HG03432 (cell line): ENCODE measurements around the gene TRAF5.
"Not testable (repeated sequence)": the region's sequence is repeated elsewhere in the genome, so short reads cannot be mapped to it uniquely, and the experiment has no call there.

Experiments
- ATAC-seq: cut with Tn5 transposase; IDR thresholded peaks from one replicate; pipeline ENCODE4 v1.9.1; 2021; ENCODE audit warnings: mild to moderate bottlenecking, moderate library complexity; ENCODE audit not compliant: unreplicated experiment

TRAF5 gene

DNA sequence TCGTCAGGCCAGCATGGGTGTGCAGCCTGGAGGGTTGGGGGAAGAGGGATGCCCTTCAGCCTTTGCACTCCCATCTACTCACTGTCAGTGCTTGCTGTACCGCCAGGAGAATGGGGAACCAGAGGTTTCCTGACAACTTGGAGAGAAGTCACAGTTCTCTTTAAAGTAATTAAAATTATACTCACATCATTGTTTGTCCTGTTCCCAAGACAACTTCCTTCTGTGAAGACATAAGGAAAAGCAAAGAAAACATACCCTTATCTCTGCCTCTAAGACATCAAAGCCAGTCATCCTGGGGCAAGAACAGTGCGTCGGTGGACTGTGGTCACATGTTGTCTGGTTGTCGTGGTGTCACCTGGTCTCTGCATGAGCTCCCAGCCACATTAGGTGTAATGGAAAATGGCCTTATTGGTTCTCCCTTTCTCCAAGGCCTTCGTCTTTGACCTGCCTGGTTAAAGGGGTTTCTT lies 17.6 kb downstream of the TRAF5 start:
- ATAC-seq, result no peak

DNA sequence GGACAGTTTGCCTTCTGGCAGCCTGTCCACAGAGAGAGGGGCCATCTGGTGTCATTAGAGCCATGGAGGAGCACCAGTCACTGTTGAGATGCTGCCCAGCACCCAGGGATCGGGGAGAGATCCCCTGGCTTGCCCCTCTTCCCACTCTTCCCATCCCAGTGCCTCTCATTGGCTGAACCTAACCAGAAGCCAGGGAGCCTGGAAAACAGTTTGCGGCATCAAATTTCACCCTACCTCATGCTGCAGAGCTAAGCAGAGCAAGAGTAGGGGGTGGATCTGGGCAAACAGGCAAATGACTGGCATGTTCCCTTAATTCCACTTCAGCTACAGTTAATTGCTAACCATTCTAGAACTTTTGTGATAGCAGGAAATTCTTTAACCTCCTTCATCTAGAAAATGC lies 19.1 kb downstream of the TRAF5 start:
- ATAC-seq, result no peak

DNA sequence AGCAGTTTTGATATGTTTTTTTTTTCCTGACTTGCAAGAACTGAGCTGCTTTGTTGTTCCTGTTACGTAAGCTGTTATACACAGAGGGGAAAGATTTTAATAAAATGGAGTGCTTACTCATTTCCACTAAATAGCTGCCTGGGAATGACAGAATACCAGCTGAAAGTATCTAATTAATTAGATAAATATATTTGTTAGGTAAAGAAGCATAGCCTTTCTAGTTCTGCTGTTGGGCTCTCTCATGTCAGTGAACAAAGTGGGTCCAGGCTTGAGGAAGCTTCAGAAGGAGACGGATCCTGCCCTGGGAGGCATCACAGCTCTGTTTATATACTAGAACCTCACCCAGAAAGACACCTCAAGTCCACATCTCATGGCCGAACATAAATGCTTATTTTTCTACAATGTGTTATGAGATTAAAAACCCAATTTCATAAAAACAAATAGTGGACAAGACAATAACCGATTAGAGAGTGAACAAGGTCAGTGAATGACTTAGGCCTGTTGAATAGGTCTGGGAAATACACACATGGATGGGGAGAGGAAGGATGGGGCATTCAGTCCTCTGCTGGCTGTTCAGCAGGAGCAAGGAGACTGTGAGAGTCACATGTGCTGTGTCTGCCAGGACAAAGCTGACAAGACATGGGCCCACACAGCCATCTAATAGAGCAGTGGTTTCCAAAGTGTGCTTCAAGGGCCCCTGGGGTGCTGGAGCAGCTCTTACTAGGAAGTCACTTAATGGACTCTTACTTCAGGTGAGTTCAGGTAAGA lies 20.6 kb downstream of the TRAF5 start:
- no peak for ATAC-seq

DNA sequence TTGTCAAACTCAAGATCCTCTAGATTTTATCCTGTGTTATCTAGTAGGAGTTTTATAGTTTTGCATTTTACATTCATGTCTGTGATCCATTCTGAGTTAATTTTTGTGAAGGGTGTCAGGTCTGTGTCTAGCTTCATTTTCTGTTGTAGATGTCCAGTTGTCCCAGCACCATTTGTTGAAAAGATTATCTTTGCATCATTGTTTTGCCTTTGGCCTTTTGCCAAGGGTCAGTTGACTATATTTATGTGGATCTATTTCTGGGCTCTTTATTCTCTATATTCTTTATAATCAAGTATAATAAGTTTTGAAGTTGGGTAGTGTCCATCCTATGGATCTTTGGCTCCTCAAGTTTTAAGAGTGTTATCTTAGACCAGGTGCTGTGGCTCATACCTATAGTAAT lies 21.9 kb downstream of the TRAF5 start:
- no peak for ATAC-seq

DNA sequence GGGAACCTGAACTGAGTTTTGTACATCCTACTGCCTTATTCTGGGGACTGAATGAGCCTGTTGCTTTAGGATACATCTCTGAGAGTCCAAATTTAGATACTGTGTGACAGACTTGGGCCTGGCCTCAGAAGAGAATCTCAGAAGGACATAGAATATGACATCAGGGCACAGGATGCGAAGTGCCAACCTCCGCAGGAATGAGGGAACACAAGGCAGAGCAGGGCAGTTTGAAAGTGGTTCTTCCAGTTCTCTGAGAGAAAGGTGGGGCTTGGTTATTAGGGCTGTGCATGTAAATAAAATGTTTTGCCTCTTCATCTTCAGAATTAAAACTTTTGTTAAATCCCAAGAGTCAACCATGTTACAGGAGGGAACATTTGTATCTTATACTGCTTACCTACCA lies 23.1 kb downstream of the TRAF5 start:
- no peak for ATAC-seq

DNA sequence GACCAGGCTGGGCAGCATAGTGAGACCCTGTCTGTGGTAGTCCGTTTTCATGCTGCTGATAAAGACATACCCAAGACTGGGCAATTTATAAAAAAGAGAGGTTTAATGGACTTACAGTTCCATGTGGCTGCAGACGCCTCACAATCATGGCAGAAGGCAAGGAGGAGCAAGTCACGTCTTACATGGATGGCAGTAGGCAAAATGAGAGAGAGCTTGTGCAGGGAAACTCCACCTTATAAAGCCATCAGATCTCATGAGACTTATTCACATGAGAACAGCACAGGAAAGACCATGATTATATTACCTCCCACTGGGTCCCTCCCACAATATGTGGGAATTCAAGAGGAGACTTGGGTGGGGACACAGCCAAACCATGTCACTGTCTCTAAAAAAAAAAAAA lies 25.4 kb downstream of the TRAF5 start:
- ATAC-seq, result not testable (repeated sequence)

DNA sequence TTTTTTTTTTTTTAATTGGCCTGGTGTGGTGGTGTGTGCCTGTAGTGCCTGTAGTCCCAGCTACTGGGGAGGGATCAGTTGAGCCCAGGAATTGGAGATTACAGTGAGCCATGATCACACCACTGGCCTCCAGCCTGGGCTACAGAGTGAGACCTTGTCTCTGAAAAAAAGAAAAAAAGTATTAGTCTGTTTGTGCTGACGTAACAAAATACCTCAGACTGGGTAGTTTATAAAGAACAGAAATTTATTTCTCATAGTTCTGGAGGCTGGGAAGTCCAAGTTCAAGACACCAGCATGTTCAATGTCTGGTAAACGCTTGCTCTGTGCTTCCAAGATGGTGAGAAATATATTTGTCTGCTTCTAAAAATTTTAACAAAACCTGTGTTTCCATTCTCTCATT lies 25.8 kb downstream of the TRAF5 start:
- ATAC-seq, result no peak

DNA sequence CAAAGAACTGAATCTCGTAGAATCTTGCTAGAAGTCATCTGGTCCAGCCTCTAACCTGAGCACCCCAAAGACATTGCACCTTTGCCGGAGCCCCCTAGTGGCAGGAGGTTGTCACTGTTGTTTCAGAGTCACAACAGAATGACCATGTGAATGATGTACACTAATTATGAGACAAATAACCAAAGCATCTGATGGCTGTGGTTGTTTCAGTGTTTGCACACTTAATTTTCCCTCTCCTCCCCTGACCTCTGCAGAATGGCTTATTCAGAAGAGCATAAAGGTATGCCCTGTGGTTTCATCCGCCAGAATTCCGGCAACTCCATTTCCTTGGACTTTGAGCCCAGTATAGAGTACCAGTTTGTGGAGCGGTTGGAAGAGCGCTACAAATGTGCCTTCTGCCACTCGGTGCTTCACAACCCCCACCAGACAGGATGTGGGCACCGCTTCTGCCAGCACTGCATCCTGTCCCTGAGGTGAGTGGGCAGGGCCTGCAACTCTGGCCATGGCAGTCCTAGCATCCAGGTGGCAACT lies 26.4 kb downstream of the TRAF5 start:
- peak; percentile 87 for ATAC-seq

DNA sequence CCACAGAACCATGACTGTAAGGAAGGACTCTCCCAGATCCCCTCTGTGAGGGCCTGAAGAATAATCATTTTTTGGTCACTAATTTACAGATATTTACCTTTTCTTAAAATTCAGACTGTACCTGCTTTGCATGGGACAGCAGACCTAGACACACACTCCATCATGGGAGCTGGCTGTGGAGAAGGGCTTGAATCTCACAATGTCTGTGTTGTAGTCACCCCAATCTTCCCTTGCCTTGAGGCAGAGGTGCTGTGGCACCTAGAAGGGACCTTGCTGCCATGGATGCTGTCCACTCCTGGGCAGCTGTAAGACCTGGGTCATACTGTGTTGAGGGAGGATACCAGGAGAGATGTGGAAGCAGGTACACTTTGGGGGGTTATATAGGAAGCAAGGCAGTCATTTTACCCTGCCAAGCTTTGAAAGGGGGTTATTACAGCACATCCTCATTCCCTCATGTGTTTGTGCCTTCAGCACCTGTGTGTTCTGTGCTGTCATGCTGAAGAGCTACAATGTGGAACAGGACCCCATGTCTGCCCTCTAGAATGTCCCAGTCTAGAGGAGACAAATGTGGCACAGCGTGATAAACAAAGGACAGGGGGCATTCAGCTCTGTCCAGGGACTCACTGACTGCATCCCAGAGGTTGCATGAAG lies 27.1 kb downstream of the TRAF5 start:
- no peak for ATAC-seq

DNA sequence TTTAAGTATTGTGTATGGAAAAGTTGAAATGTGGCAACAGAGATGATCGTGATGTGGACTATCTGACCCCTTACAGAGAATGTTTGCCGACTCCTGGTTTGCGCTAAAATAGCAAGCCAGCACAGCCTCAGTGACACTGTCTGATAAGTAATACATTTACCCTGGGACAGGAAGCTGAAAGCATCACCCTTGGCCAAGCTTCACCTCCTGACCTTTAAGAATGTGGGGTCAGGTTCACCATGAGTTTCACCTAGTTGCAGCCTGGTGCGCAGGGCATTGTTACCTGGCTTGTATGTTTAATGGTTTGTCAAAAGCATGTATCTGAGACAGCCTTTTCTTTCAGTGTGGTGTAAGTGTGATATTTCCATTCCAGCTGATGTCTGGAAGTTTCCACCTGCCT lies 29.2 kb downstream of the TRAF5 start:
- no peak for ATAC-seq

DNA sequence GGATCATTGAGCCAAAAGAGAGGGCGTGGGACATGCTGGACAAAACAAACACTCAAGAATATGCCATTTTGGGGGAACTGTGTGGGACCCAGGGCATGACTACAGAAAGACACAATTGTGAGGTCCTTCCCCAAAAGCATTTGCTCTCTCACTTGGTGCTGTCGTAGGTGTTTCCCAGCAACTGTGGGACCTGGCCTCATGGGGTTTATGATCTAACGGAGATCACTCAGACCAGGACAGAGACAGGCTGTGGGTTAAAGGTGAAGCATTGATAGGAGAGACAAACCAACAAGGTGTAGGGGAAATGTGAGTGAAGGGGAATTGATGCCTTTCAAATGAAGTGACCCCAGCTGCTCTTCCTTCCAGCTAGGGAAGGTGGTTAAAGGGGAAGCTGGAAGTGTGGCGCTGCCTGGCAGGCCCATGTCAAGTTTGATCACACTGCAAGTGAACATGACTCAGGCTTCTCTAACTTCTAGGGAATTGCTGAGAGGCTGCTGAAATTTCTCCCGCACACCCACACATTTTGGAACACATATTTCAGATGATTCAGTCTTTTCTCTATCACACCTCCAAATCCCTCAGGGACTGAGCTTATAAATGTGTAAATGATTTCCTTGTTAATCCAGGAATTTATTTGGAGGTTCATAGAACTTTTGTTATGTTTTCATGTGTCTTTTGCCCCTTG lies 30.2 kb downstream of the TRAF5 start:
- ATAC-seq, result no peak

DNA sequence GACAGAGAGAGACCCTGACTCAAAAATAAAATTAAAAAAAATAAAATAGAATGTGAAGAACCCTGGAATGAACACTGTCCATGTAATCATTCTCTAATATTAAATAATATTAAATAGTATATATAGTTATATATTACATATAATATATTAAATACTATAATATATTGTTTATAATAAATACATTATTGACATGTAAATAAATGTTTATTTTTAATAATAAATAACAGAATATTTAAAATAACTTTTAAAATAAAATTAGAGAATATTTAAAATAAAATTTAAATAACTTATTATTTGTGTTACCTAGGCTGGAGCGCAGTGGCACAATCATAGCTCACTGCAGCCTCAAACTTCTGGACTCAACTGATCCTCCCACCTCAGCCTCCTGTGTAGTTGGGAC lies 32.1 kb downstream of the TRAF5 start:
- ATAC-seq, result no peak

DNA sequence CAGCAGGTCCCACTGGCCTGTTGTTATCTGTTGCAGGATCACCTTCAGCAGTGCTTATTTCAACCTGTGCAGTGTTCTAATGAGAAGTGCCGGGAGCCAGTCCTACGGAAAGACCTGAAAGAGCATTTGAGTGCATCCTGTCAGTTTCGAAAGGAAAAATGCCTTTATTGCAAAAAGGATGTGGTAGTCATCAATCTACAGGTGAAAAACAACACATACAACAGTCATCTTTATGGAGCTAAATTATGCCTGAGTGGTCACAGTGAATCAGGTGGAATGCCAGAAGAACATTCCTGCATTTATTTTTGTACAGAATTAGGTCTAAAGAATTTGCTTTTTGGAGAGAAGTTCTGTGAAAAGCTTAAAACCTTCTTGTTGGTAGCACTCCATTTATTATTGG lies 33.2 kb downstream of the TRAF5 start:
- ATAC-seq, result no peak

DNA sequence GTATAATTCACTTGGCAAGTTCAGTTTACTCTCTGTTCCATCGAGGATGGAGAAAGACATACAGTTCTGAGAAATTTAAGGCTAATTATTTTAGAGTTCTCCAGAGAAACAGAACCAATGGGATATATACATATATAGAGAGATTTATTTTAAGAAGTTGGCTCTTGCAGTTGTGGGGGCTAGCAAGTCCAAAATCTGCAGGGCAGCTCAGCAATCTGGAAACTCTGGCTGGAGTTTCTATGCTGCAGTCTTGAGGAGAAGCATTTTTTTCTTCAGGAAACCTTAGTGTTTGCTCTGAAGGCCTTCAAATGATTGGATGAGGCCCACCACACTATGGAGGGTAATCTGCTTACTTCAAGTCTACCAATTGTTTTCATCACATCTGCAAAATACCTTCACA lies 34.6 kb downstream of the TRAF5 start:
- ATAC-seq, result no peak

DNA sequence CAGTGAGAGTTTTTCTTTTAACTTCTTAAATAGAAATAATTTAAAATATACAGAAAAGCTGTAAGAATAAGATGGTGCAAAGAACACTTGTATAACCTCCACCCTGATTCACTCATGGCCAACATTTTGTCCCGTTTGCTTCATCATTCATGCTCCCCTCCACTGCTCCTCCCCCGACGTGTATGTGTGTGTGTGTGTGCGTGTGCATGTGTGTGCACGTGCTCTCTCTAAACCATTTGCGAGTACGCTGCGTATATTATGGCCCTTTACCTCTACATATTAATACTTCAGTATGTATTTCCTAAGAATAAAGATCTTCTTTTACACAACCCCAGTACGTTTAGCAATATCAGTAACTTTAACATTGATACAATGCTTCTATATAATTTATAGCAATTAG lies 43.0 kb downstream of the TRAF5 start:
- ATAC-seq, result no peak

DNA sequence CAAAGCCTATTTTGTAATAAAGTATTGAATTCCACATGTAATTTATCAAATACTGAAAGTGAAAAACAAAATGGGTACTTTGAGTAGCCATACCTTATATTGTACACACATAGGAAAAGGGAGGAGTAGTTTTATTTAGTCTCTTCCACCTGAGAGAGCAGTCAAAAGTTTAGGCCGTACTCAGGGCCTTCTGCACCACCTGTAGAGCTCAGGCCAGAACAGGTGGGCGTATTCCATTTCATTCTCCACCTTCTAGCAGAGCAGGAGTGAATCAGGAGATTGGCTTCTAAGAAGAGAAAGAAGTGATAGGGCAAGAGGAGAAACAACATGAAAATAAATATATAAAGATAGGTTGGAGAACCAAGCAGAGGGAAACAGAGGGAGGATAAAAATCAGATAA lies 44.0 kb downstream of the TRAF5 start:
- no peak for ATAC-seq

DNA sequence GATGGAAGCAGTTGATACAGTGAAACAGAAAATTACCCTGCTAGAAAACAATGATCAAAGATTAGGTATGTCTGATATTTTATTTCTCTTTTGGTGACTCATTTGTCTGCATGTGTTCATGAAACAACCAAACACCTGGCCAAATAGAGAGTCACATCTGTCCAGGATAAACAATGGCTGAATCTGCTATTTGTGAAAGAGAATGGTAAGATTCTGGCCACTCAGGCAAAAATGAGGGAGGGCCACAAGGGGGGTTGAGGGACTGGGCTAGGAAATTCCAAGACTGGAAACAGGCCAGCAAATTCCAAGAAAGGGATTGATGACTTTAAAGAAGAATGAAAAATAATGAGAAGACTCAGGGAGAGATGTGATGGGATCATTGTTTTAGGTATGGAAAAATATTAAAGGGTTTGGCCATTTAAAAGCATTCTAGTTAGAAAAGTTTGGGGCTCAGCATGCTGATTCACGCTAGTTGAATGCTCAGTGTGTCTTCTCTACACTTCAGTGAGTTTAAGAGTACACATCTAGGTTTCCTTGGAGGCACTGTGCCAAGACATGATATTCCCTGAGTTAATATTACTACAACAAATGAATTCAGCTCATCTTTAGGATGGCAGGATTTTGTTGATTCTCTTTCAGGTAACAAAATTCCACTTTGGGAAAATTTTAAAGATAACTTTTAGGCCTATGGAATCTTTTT lies 44.9 kb downstream of the TRAF5 start:
- no peak for ATAC-seq

DNA sequence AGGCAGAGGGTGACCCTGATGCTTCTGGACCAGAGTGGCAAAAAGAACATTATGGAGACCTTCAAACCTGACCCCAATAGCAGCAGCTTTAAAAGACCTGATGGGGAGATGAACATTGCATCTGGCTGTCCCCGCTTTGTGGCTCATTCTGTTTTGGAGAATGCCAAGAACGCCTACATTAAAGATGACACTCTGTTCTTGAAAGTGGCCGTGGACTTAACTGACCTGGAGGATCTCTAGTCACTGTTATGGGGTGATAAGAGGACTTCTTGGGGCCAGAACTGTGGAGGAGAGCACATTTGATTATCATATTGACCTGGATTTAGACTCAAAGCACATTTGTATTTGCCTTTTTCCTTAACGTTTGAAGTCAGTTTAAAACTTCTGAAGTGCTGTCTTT lies 45.8 kb downstream of the TRAF5 start:
- no peak for ATAC-seq

DNA sequence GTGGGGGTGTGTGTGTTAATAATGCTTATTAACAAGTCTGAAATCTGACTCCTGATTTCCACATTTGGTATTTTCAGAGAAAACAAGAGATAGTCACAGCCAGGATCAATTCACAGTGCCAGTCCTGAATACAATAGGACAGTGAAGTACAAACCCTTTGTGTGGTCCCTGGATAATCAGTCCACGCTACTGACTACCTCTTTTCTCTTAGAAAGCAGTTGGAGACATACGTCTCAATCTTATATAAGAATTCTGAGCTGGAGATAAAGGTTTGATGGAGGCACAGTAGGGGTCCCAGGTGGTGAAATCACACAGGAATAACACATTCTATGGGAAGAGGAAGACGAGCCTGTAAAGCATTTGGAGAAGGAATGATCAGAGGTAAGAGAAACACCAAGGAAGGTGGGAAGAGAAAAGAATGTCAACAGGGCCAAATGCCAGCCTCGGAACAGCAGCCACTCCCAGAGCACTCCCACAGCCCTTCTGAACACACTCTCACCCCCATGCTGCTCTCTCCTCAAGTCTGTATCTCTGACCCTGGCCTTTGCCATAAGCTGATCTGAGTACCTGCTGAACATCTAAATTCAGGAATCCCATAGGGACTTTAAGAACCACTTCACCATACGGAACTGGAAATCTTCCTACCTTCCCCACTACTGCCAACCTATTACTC lies 48.6 kb downstream of the TRAF5 start:
- no peak for ATAC-seq

DNA sequence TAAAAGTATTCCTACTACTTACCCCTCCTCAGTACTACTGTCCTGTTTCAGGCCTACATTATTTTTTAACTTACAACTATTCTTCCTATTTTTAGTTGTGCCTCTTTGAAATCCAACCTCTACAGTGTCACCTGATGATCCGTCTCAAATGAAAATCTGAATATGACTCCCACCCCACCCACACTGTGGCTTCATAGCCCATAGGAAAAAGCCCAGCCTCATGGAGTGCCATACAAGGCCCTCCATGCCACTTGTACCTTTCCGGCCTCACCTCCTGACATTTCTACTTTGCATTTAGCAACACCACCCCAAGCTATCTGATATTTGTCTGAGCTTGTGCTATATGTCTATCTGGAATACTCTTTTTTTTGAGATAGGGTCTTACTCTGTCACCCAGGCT lies 49.3 kb downstream of the TRAF5 start:
- ATAC-seq, result no peak
